Osteoblast (primary cell): Measurements from ENCODE around the gene CD1B. TPM values are rescaled to one million over a fixed set of nuclear protein-coding genes. Genes with fewer than 3 reads are reported as not detected.
"Not testable (repeated sequence)": the region's sequence is repeated elsewhere in the genome, so short reads cannot be mapped to it uniquely, and the experiment has no call there.

Experiments
- DNase-seq: peaks from one replicate; pipeline ENCODE4 v3.0.0; 2011; ENCODE audit warnings: low spot score, mixed read lengths; ENCODE audit not compliant: insufficient read length; ENCODE audit errors: missing footprints
- H2AFZ ChIP-seq: 2 replicates; pipeline ENCODE4 v1.6.0; 2011; ENCODE audit warnings: mild to moderate bottlenecking, low read length
- H3K27ac ChIP-seq: 2 replicates; pipeline ENCODE4 v1.5.1; 2011; ENCODE audit warnings: mild to moderate bottlenecking, low read depth, low read length, moderate library complexity
- H3K27me3 ChIP-seq: 2 replicates; pipeline ENCODE4 v1.6.0; 2012; ENCODE audit warnings: mild to moderate bottlenecking, control low read depth, inconsistent platforms, low read length, moderate library complexity; ENCODE audit not compliant: insufficient read depth
- H3K36me3 ChIP-seq: 2 replicates; pipeline ENCODE4 v1.5.1; 2011; ENCODE audit warnings: mild to moderate bottlenecking, low read length, control low read depth, moderate library complexity; ENCODE audit not compliant: insufficient read depth
- H3K4me1 ChIP-seq: 2 replicates; pipeline ENCODE4 v1.5.1; 2011; ENCODE audit warnings: mild to moderate bottlenecking, low read length, control low read depth, moderate library complexity; ENCODE audit not compliant: insufficient read depth
- H3K4me2 ChIP-seq: 2 replicates; pipeline ENCODE4 v1.6.0; 2011; ENCODE audit warnings: mild to moderate bottlenecking, low read length; ENCODE audit not compliant: insufficient read depth
- H3K4me3 ChIP-seq: fragments of 200-600 bp; sonication (generic); 3 replicates; pipeline ENCODE4 v1.5.1; 2012; ENCODE audit warnings: mild to moderate bottlenecking, low read length, inconsistent platforms; ENCODE audit not compliant: insufficient read depth
- H3K79me2 ChIP-seq: 2 replicates; pipeline ENCODE4 v1.6.0; 2012; ENCODE audit warnings: mild to moderate bottlenecking, low read length, control low read depth, inconsistent platforms; ENCODE audit not compliant: insufficient read depth
- H3K9me3 ChIP-seq: 2 replicates; pipeline ENCODE4 v1.5.1; 2011; ENCODE audit warnings: low read depth, low read length, control low read depth
- H4K20me1 ChIP-seq: 2 replicates; pipeline ENCODE4 v1.6.0; 2012; ENCODE audit warnings: mild to moderate bottlenecking, low read length, control low read depth; ENCODE audit not compliant: insufficient read depth
- CTCF ChIP-seq: IDR thresholded peaks from 2 replicates; pipeline ENCODE4 v1.5.1; 2011; ENCODE audit warnings: mild to moderate bottlenecking, low read depth, low read length, moderate library complexity; ENCODE audit errors: extremely low read depth
- total RNA-seq: library from RNA; depleted of rRNA; stranded (reverse); fragments of >200 nt; gene quantifications from 2 replicates; pipeline ENCODE4 v1.2.3, GENCODE V29; 2012

Gene CD1B
- not detected in 2 replicates for total RNA-seq

- H3K27ac ChIP-seq = no peak within 1 kb of the TSS
- H4K20me1 ChIP-seq = no peaks in the 10 kb centered on the region
- H3K79me2 ChIP-seq = no peaks in the 10 kb centered on the region
- H2AFZ ChIP-seq = no peak within 1 kb of the TSS
- no peaks in the 10 kb centered on the region for H3K36me3 ChIP-seq
- H3K4me3 ChIP-seq = no peak within 1 kb of the TSS
- no peak for TF ChIP-seq CTCF
- no peaks in the 10 kb centered on the region for H3K27me3 ChIP-seq
- no peak for DNase-seq
- H3K4me2 ChIP-seq = no peak within 1 kb of the TSS
- H3K9me3 ChIP-seq = no peaks in the 10 kb centered on the region
- no peaks in the 10 kb centered on the region for H3K4me1 ChIP-seq
Measured at GRCh38 chr1:158331481-158332150, at the start of gene CD1B. Gene CD1B, minus strand, starts transcription at chr1:158331531. Its CDS starts 108 bp downstream, at chr1:158331423.

- Histone ChIP-seq H3K9me3 (no peaks in the 10 kb centered on the region), H3K4me2 (no peak overlapping the region), H3K36me3 (no peaks in the 10 kb centered on the region), H3K4me1 (no peaks in the 10 kb centered on the region), H3K4me3 (no peak overlapping the region), H3K27ac (no peak overlapping the region), H3K27me3 (no peaks in the 10 kb centered on the region), H2AFZ (no peak overlapping the region), H3K79me2 (no peaks in the 10 kb centered on the region), H4K20me1 (no peaks in the 10 kb centered on the region)
- no peak for TF ChIP-seq CTCF
- no peak for DNase-seq
Measured at GRCh38 chr1:158374860-158375259, 43.5 kb upstream of the CD1B start.

- not testable (repeated sequence) for H3K27me3 ChIP-seq, DNase-seq, H3K27ac ChIP-seq, H3K4me1 ChIP-seq, H3K36me3 ChIP-seq, H3K4me3 ChIP-seq, H3K79me2 ChIP-seq, H3K9me3 ChIP-seq, H4K20me1 ChIP-seq, H2AFZ ChIP-seq, H3K4me2 ChIP-seq
Measured at GRCh38 chr1:158374101-158374500, 42.8 kb upstream of the CD1B start.

- TF ChIP-seq CTCF = no peak
- Histone ChIP-seq H3K9me3 (no peaks in the 10 kb centered on the region), H3K4me2 (no peak overlapping the region), H3K27ac (no peak overlapping the region), H3K36me3 (no peaks in the 10 kb centered on the region), H3K4me1 (no peaks in the 10 kb centered on the region), H3K79me2 (no peaks in the 10 kb centered on the region), H2AFZ (no peak overlapping the region), H4K20me1 (no peaks in the 10 kb centered on the region), H3K4me3 (no peak overlapping the region), H3K27me3 (no peaks in the 10 kb centered on the region)
- no peak for DNase-seq
Measured at GRCh38 chr1:158371188-158371953, 40.0 kb upstream of the CD1B start.
